LNCAP (cell line): ENCODE measurements around the gene RASSF8.

Experiments
- CTCF ChIP-seq: fragments of 450-650 bp; IDR thresholded peaks from 2 replicates; pipeline ENCODE4 v1.5.1; 2017; ENCODE audit warnings: mild to moderate bottlenecking

RASSF8 gene

GRCh38 chr12:26056335-26056734, 97.9 kb downstream of the RASSF8 start:
- no peak for TF ChIP-seq CTCF

DNA sequence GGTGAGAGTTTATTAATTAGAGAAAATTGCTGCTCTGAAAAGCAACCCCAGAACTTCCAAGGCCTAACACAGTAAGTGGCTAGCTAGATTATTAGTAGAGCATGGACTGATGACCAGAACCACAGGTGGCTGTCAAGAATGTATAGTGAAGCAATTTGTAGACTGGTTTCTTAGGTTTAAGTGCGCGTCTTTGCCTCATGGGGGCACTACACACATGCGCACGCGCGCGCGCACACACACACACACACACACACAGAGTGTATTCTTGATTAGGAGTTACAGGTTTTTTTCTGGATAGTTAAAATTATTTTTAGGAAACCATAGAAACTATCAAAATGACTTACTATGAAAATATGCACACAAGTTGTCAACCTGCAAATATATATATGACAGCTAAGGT, 99.8 kb downstream of the RASSF8 start:
- TF ChIP-seq CTCF, result no peak

- TF ChIP-seq CTCF, result no peak
Measured at GRCh38 chr12:26058818-26059217, 100.3 kb downstream of the RASSF8 start.

DNA sequence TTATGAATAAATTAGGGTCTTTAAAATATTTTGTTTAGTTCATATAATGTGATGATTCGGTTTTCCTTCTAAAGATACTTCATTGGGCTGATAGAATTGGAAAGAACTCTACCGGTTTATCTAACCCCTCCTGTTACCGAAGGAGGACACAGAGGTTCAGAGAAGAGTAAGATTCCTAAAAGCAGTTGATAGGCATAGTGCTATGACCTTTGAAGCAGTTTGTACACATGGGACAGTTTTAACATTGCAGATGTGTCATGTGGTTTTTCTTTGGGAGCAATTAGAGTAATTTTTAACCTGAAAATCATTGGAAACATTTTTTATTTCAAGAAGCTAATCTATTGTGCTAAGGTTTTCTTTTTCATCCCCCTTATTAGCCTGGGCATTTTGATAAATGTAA, 103.5 kb downstream of the RASSF8 start:
- no peak for TF ChIP-seq CTCF

GRCh38 chr12:26062566-26062965, 104.1 kb downstream of the RASSF8 start:
- TF ChIP-seq CTCF, result no peak

- no peak for TF ChIP-seq CTCF
Measured at GRCh38 chr12:26065451-26065850, 107.0 kb downstream of the RASSF8 start.

DNA sequence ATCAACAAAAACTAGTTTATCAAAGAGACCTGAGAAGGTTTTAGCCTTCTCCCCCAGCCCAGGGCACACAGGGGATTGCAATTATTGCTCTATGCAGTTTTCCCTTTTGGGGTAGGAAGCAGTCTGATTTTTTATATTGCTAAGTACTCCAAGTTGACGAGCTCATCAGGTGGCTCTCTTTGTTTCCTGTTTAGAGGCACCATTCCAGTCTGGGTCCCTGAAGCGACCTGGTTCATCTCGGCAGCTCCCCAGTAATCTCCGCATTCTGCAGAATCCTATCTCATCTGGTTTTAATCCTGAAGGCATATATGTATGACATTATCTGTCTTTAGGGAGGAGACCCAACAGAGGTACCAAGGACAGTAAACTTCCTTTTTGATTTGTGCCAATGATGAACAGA, 110.0 kb downstream of the RASSF8 start:
- TF ChIP-seq CTCF, result no peak

DNA sequence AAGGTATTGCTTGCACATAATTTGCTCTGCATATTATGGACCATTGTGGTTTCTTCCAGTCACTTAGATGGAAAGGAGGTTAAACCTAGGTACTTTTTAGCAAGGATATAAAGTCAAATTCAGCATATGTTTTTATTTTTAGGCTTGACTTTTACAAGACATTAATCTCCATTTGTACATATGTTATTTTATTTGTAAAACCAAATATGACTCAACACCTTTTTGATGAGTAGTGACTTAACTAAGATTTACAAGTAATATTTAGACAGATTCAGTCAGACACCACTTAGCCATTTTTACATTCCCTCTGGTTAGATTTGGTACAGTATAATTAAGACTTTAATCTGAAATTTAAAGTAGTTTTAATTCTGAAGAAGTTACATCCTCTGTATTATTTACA, 111.3 kb downstream of the RASSF8 start:
- no peak for TF ChIP-seq CTCF
